Caco-2 (cell line): ENCODE measurements around the gene RTF2. TPM values are rescaled to one million over a fixed set of nuclear protein-coding genes. Genes with fewer than 3 reads are reported as not detected.
A peak's percentile ranks its signal among the peaks of the same experiment; 100 is the strongest.

Source experiments
- BruUV-seq: library from RNA; stranded (reverse); fragments of 400-500 nt; replicated peaks from 2 replicates; lab custom pipeline; 2021; lab: Mats Ljungman, UMichigan
- CTCF ChIA-PET: fragments of 300-600 bp; sonication (Branson Sonifier 250); formaldehyde crosslinking; loops from one replicate; lab custom pipeline; 2022; ENCODE audit warnings: antibody characterized with exemption; lab: Charles Lee
- POLR2A ChIA-PET: fragments of 300-600 bp; sonication (Branson Sonifier 250); formaldehyde crosslinking; loops from one replicate; lab custom pipeline; 2022; ENCODE audit warnings: antibody characterized with exemption; lab: Charles Lee
- DNase-seq, 2 experiments: peaks; one replicate each; pipeline versions ENCODE4 v3.0.0 to v3.0.0-alpha.2; 2020 to 2022
- H3K27me3 ChIP-seq: replicated peaks from 2 replicates; pipeline ENCODE4 v1.6.0; 2011; ENCODE audit warnings: low read length; ENCODE audit not compliant: control insufficient read depth, insufficient read depth
- H3K36me3 ChIP-seq: 2 replicates; pipeline ENCODE4 v1.5.1; 2011; ENCODE audit warnings: low read length; ENCODE audit not compliant: control insufficient read depth, insufficient read depth
- H3K4me1 ChIP-seq: fragments of 250-450 bp; sonication (Bioruptor Pico); 2 replicates; pipeline ENCODE4 v1.5.1; 2020; ENCODE audit warnings: mild to moderate bottlenecking
- H3K4me3 ChIP-seq: 2 replicates; pipeline ENCODE4 v1.5.1; 2011; ENCODE audit warnings: low read depth, mild to moderate bottlenecking, control low read depth, low read length
- H3K9me3 ChIP-seq: fragments of 250-450 bp; sonication (Bioruptor Pico); 2 replicates; pipeline ENCODE4 v1.5.1; 2020; ENCODE audit warnings: mild to moderate bottlenecking, moderate library complexity
- H3K27ac Mint-ChIP-seq: one replicate; pipeline ENCODE4 v1.8.0; 2022; ENCODE audit warnings: mixed read lengths; ENCODE audit not compliant: unreplicated experiment
- H3K27me3 Mint-ChIP-seq: one replicate; pipeline ENCODE4 v1.8.0; 2022; ENCODE audit warnings: mixed read lengths; ENCODE audit not compliant: insufficient read depth, unreplicated experiment
- H3K36me3 Mint-ChIP-seq: one replicate; pipeline ENCODE4 v1.8.0; 2022; ENCODE audit warnings: mild to moderate bottlenecking, mixed read lengths; ENCODE audit not compliant: insufficient read depth, unreplicated experiment
- H3K4me1 Mint-ChIP-seq: one replicate; pipeline ENCODE4 v1.8.0; 2022; ENCODE audit warnings: low read depth, mixed read lengths; ENCODE audit not compliant: unreplicated experiment
- H3K4me3 Mint-ChIP-seq: one replicate; pipeline ENCODE4 v1.8.0; 2022; ENCODE audit warnings: mild to moderate bottlenecking, moderate library complexity, mixed read lengths; ENCODE audit not compliant: unreplicated experiment
- H3K9me3 Mint-ChIP-seq: one replicate; pipeline ENCODE4 v1.8.0; 2022; ENCODE audit warnings: mixed read lengths; ENCODE audit not compliant: unreplicated experiment
- intact Hi-C: fragments of 100-400 bp; cut with micrococcal nuclease; formaldehyde crosslinking; loops from one replicate; pipeline ENCODE4 v1.10.0; 2022; ENCODE audit not compliant: unreplicated experiment
- total RNA-seq: library from RNA; stranded (reverse); gene quantifications from 2 replicates; pipeline ENCODE4 v1.2.3, GENCODE V29; 2022
- TF ChIP-seq, protein P1 (sequence below), 2 experiments: fragments of 200-600 bp in 1 of 2; IDR thresholded peaks; 1 replicate in 1 of 2; 2 replicates in 1 of 2; pipeline versions ENCODE4 v1.5.1 to v1.8.0; 2011 to 2022; ENCODE audit warnings: antibody characterized with exemption in 1 of 2, control low read depth in 1 of 2, inconsistent platforms in 1 of 2, low read depth in 1 of 2, low read length in 1 of 2, mild to moderate bottlenecking in 1 of 2, moderate library complexity in 1 of 2; ENCODE audit not compliant: insufficient read depth in 1 of 2, severe bottlenecking in 1 of 2, unreplicated experiment in 1 of 2

Gene RTF2
- total RNA-seq, 1 experiment from 2014 or later = 157 TPM

DNA sequence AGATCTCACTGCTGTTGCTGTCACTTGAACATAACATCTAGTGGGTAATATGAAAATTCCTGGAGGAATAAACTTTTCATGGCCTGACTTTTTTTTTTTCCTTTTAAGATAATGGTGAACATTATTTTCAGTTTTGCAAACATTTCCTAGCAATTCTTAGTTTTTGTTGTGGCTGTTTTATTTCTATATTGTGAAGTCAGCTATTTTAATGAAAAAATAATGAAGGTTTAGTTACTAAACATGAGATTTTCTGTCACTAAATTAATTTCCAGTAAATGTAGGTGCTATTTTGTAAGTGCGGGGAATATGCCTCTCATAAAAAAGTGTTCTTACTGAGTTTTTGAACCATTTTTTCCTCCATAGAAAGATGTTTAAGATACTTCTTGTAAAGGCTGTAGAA is 32.7 kb downstream of the RTF2 start:
- H3K4me1 ChIP-seq = no peaks in the 10 kb centered on the region
- CTCF ChIA-PET = no interaction called here
- Mint-ChIP-seq H3K9me3 (peaks cover 10% of the 10 kb centered on the region), H3K36me3 (peaks cover 37% of the 10 kb centered on the region), H3K27me3 (no peaks in the 10 kb centered on the region), H3K4me3 (no peak overlapping the region), H3K4me1 (no peaks in the 10 kb centered on the region), H3K27ac (no peak overlapping the region)
- no peak for DNase-seq
- no peak overlapping the region for H3K4me3 ChIP-seq
- H3K27me3 ChIP-seq = no peaks in the 10 kb centered on the region
- no peaks in the 10 kb centered on the region for H3K36me3 ChIP-seq
- no TSS peak for BruUV-seq
- intact Hi-C loops = no loop called here
- TF ChIP-seq, protein P1, sequence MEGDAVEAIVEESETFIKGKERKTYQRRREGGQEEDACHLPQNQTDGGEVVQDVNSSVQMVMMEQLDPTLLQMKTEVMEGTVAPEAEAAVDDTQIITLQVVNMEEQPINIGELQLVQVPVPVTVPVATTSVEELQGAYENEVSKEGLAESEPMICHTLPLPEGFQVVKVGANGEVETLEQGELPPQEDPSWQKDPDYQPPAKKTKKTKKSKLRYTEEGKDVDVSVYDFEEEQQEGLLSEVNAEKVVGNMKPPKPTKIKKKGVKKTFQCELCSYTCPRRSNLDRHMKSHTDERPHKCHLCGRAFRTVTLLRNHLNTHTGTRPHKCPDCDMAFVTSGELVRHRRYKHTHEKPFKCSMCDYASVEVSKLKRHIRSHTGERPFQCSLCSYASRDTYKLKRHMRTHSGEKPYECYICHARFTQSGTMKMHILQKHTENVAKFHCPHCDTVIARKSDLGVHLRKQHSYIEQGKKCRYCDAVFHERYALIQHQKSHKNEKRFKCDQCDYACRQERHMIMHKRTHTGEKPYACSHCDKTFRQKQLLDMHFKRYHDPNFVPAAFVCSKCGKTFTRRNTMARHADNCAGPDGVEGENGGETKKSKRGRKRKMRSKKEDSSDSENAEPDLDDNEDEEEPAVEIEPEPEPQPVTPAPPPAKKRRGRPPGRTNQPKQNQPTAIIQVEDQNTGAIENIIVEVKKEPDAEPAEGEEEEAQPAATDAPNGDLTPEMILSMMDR (IDR thresholded peaks at IDR 0.05; ENCODE audit: insufficient read depth in 1 of 2, low read depth in 1 of 2, low read length in 1 of 2, severe bottlenecking in 1 of 2, unreplicated experiment in 1 of 2) = no peak
- H3K9me3 ChIP-seq = no peaks in the 10 kb centered on the region
- POLR2A ChIA-PET = interaction anchor here (0.5 kb wide), 1 partner anchor 88 kb away, joined by 3 read pairs; no protein-coding TSS in a partner anchor

DNA sequence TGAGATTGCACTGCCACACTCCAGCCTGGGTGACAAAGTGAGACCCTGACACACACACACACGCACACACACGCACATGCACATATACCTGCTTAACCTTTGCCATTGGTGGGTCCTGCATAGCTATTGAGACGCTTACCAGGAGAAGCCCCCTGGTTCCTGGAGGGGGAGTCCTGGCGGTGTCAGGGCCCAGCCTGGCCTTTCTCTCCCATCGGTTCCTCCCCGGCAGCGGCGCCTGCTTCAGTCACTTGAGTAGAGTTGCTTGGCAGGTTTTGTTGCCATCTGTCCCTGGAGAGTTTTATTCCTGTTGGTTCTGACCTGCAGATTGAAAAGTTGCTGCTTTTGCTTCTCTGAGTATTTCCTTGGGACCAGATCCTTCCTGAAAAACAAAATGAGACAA is 35.5 kb downstream of the RTF2 start:
- no peaks in the 10 kb centered on the region for H3K4me1 Mint-ChIP-seq
- intact Hi-C loops = no loop called here
- no TSS peak for BruUV-seq
- no peaks in the 10 kb centered on the region for H3K4me1 ChIP-seq
- H3K27ac Mint-ChIP-seq = no peak overlapping the region
- no peak overlapping the region for H3K4me3 ChIP-seq
- TF ChIP-seq, protein P1 (IDR thresholded peaks at IDR 0.05; ENCODE audit: insufficient read depth in 1 of 2, low read depth in 1 of 2, low read length in 1 of 2, severe bottlenecking in 1 of 2, unreplicated experiment in 1 of 2) = no peak
- DNase-seq = no peak
- H3K27me3 Mint-ChIP-seq = no peaks in the 10 kb centered on the region
- H3K9me3 ChIP-seq = no peaks in the 10 kb centered on the region
- no peaks in the 10 kb centered on the region for H3K9me3 Mint-ChIP-seq
- ChIA-PET POLR2A (no interaction called here), CTCF (no interaction called here)
- peaks cover 32% of the 10 kb centered on the region for H3K36me3 Mint-ChIP-seq
- no peaks in the 10 kb centered on the region for H3K27me3 ChIP-seq
- no peak overlapping the region for H3K4me3 Mint-ChIP-seq
- no peaks in the 10 kb centered on the region for H3K36me3 ChIP-seq

DNA sequence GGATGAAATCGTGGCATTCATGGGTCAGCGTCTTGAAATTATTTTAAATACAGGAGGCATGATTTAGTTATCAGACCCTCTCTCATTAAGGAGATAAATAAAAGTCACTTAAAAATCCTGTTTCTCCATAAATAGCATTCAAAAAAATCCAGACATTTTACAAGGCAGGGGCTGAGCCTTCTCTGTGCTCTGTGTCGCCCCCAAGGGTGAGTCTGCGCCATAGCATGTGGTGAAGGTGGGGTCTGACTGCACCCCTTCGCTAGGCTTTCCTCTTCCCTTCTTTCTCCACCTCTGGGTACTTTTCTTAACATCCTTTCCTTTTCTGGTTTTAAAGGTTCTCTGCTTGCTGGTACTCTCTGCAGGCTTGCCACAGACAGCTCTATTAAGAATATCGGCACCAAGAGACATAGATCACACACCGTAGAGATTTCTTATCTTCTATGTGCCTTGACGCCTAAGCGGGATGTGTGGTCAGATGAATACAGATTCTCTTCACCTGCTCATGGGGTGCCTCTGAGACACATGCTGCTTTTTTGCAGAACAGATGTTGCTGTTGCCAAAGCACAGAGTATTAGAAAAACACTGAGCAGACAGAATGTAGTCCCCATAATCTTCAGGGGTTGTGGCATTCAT is 36.1 kb downstream of the RTF2 start:
- H3K36me3 ChIP-seq = no peaks in the 10 kb centered on the region
- TF ChIP-seq, protein P1 (IDR thresholded peaks at IDR 0.05; ENCODE audit: insufficient read depth in 1 of 2, low read depth in 1 of 2, low read length in 1 of 2, severe bottlenecking in 1 of 2, unreplicated experiment in 1 of 2) = peak; percentile 61 to 86
- H3K27me3 ChIP-seq = no peaks in the 10 kb centered on the region
- peak in 1 of 2 experiments; percentile 46 for DNase-seq
- H3K4me1 ChIP-seq = no peaks in the 10 kb centered on the region
- Mint-ChIP-seq H3K9me3 (no peaks in the 10 kb centered on the region), H3K27me3 (no peaks in the 10 kb centered on the region), H3K4me3 (no peak overlapping the region), H3K27ac (no peak overlapping the region), H3K4me1 (no peaks in the 10 kb centered on the region), H3K36me3 (peaks cover 32% of the 10 kb centered on the region)
- H3K4me3 ChIP-seq = no peak overlapping the region
- BruUV-seq = no TSS peak
- CTCF ChIA-PET = interaction anchor here (0.6 kb wide), 1 partner anchor 269 kb away, joined by 3 read pairs; no protein-coding TSS in a partner anchor
- intact Hi-C loops = no loop called here
- no peaks in the 10 kb centered on the region for H3K9me3 ChIP-seq
- POLR2A ChIA-PET = no interaction called here
